Suprapubic skin (tissue), 3 donors: Measurements from ENCODE around the gene MAP7.

Source experiments
- POLR2A ChIP-seq, 2 donors: fragments of 450-650 bp; IDR thresholded peaks; one replicate each; pipeline ENCODE4 v1.6.1; 2017; ENCODE audit warnings: antibody characterized with exemption in 2 of 2, mild to moderate bottlenecking in 2 of 2, moderate library complexity in 2 of 2
- TF ChIP-seq, protein P1 (sequence below), 2 donors: fragments of 200-600 bp in 1 of 2; fragments of 450-650 bp in 1 of 2; sonication (generic) in 1 of 2; IDR thresholded peaks; one replicate each; pipeline ENCODE4 v1.5.1; 2016 to 2019; ENCODE audit warnings: antibody characterized with exemption in 2 of 2, mild to moderate bottlenecking in 1 of 2, moderate library complexity in 1 of 2

DNA sequence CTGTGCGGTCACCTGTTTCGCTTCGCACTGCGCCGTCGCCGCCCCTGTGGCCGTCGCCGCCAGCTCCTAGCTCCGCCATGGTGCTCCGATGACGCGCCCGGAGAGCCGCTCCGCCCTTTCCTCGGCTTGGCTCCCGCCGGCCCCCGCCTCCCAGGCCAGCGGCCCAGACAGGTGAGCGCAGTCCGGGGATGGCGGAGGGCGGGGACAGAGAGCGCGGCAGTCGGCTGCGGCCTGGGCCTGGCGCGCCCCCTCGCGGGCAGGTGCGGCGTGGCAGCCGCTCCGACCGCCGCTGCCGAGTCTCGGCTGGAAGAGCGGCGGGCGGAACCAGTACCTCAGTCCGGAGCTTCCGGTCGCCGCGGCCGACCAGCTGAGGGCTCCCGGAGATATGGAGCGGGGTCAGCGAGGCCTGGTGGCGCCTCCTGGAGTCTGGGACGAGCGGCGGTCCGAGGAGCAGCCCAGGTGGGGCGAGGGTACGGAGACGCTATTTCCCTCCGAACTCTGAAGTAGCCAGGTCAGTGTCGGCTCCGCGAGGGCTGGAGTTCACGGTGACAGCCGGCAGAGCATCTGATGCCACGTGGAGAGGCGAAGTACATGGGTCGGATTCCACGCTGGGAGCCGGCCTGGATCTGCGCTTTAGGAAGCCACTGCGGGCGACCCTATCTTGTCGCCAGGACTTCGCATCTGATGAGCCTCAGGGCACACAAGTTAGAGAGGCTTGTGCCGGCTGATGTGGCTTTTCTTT, at the start of gene MAP7:
- TF ChIP-seq, protein P1, sequence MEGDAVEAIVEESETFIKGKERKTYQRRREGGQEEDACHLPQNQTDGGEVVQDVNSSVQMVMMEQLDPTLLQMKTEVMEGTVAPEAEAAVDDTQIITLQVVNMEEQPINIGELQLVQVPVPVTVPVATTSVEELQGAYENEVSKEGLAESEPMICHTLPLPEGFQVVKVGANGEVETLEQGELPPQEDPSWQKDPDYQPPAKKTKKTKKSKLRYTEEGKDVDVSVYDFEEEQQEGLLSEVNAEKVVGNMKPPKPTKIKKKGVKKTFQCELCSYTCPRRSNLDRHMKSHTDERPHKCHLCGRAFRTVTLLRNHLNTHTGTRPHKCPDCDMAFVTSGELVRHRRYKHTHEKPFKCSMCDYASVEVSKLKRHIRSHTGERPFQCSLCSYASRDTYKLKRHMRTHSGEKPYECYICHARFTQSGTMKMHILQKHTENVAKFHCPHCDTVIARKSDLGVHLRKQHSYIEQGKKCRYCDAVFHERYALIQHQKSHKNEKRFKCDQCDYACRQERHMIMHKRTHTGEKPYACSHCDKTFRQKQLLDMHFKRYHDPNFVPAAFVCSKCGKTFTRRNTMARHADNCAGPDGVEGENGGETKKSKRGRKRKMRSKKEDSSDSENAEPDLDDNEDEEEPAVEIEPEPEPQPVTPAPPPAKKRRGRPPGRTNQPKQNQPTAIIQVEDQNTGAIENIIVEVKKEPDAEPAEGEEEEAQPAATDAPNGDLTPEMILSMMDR (IDR thresholded peaks at IDR 0.05) = peak; percentile 39 to 98
- TF ChIP-seq POLR2A (IDR thresholded peaks at IDR 0.05) = no peak
